Lung (tissue), 12 donors: Measurements from ENCODE around the gene PNKP. TPM values are rescaled to one million over a fixed set of nuclear protein-coding genes. Genes with fewer than 3 reads are reported as not detected.

ENCODE experiments used
- ATAC-seq: fragments of 200-7000 bp; cut with Tn5 transposase; one replicate; pipeline ENCODE4 v1.9.1; 2020; ENCODE audit warnings: moderate number of reproducible peaks; ENCODE audit not compliant: insufficient read depth, low FRiP score
- DNase-seq, 3 donors: peaks; one replicate each; pipeline ENCODE4 v3.0.0-alpha.2; 2013 to 2017
- H3K27ac ChIP-seq, 2 donors: one replicate each; pipeline ENCODE4 v1.5.1; 2013; ENCODE audit warnings: mild to moderate bottlenecking in 2 of 2, moderate library complexity in 2 of 2, control low read depth in 1 of 2, inconsistent platforms in 1 of 2, low read depth in 1 of 2, low read length in 1 of 2
- H3K27me3 ChIP-seq, 3 donors: one replicate each; pipeline ENCODE4 v1.5.1; 2013; ENCODE audit warnings: low read length in 2 of 3; ENCODE audit not compliant: control insufficient read depth in 3 of 3, insufficient read depth in 3 of 3
- H3K36me3 ChIP-seq, 4 donors: one replicate each; pipeline ENCODE4 v1.5.1; 2013; ENCODE audit warnings: low read length in 4 of 4, mild to moderate bottlenecking in 1 of 4, moderate library complexity in 1 of 4; ENCODE audit not compliant: control insufficient read depth in 4 of 4, insufficient read depth in 4 of 4
- H3K4me1 ChIP-seq, 5 donors: one replicate each; pipeline ENCODE4 v1.5.1; 2013; ENCODE audit warnings: low read length in 5 of 5, mild to moderate bottlenecking in 2 of 5, moderate library complexity in 1 of 5; ENCODE audit not compliant: control insufficient read depth in 5 of 5, insufficient read depth in 5 of 5
- H3K4me3 ChIP-seq: one replicate; pipeline ENCODE4 v1.5.1; 2013; ENCODE audit warnings: mild to moderate bottlenecking, control low read depth, moderate library complexity
- H3K9ac ChIP-seq, 2 donors: one replicate each; pipeline ENCODE4 v1.5.1; 2013; ENCODE audit warnings: low read length in 2 of 2, control low read depth in 1 of 2; ENCODE audit not compliant: insufficient read depth in 1 of 2
- H3K9me3 ChIP-seq, 4 donors: one replicate each; pipeline ENCODE4 v1.5.1; 2013; ENCODE audit warnings: low read length in 3 of 4, mild to moderate bottlenecking in 1 of 4, moderate library complexity in 1 of 4; ENCODE audit not compliant: control insufficient read depth in 4 of 4, insufficient read depth in 3 of 4
- WGBS, 2 donors: extraction: QIAGEN DNeasy Blood & Tissue Kit; methylation state at CpG; one replicate each; pipeline ENCODE4 v1.1.7; 2013; 5-methylcytosine and 5-hydroxymethylcytosine counted together
- polyA plus RNA-seq, 2 donors: library from polyadenylated mRNA; stranded (reverse); fragments of 200-250 nt; gene quantifications; one replicate each; pipeline ENCODE4 v1.2.1, GENCODE V29; 2013
- total RNA-seq, 2 donors: library from RNA; depleted of rRNA in 1 of 2; stranded (reverse); fragments of >200 nt in 1 of 2; gene quantifications; one replicate each; pipeline ENCODE4 v1.2.1, GENCODE V29; 2014 to 2021
- TF ChIP-seq, protein P1 (sequence below): IDR thresholded peaks from 2 replicates; pipeline ENCODE4 v1.5.1; 2012; ENCODE audit warnings: mild to moderate bottlenecking; ENCODE audit errors: control extremely low read depth, extremely low read depth
- donor health status: control.
- donor health status: control.
- donor health status: Bipolar disorder and iron deficiency.
- donor health status: healthy.
- donor health status: DM: yes; HTN: yes; CAD: no.

PNKP gene
- total and polyA plus RNA-seq, 4 donors: 44.7 to 120 (median 64.2) TPM

DNA sequence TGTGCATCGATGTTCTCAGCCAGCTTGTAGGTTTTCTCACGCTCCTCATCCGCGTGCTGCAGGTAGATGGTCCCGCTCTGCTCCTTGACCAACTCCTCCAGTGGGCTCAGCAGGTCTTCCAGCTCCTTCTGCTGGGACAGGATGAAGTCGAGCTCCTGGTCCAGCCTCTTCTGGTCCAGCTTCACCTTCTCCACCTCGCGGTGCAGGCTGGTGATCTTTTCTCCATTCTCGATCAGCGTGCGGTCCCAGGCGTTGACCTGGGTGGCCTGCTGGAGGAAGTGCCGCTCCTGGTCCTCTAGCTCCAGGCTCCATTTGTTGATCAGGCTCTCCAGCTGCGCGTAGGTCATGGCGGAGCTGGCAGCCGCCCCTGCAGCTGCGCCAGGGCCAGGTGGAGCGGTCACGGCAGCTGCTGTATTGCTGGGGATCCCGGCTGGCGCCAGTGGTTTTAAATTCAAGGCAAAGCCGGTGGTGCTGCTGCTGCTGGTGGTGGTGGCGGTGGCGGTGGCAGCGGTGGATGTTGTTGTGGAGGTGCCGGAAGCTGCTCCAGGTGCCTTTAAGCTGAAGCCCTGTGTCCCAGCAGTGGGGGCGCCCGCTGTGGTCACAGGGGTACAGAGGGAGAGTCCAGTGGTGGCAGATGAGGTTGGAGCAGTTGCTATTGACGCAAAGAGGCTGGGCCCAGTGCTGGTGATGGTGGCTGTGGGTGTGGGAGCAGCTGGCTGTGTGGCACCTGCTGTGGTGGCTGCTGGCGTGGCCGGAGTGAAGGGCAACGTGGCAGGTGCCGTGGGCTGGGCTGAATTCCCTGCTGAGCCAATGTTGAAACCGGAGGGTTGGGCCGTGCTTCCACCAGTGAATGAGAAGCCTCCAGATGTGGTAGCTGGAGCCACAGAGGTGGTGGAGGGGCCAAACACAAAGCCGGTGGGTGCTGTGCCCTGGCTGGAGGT lies 41.4 kb upstream of the PNKP start:
- 96 to 97% methylated on average over 37 of the region's 37 CpGs for WGBS, 2 donors
- peaks cover 7 to 41% (median 26%) of the 10 kb centered on the region in 4 donors for H3K36me3 ChIP-seq
- H3K27me3 ChIP-seq: no peaks in the 10 kb centered on the region
- peaks cover 0 to 3% (median 0%) of the 10 kb centered on the region in 5 donors for H3K4me1 ChIP-seq
- H3K4me3 ChIP-seq: no peak overlapping the region
- no peak for DNase-seq
- H3K9me3 ChIP-seq: no peaks in the 10 kb centered on the region
- TF ChIP-seq, protein P1, sequence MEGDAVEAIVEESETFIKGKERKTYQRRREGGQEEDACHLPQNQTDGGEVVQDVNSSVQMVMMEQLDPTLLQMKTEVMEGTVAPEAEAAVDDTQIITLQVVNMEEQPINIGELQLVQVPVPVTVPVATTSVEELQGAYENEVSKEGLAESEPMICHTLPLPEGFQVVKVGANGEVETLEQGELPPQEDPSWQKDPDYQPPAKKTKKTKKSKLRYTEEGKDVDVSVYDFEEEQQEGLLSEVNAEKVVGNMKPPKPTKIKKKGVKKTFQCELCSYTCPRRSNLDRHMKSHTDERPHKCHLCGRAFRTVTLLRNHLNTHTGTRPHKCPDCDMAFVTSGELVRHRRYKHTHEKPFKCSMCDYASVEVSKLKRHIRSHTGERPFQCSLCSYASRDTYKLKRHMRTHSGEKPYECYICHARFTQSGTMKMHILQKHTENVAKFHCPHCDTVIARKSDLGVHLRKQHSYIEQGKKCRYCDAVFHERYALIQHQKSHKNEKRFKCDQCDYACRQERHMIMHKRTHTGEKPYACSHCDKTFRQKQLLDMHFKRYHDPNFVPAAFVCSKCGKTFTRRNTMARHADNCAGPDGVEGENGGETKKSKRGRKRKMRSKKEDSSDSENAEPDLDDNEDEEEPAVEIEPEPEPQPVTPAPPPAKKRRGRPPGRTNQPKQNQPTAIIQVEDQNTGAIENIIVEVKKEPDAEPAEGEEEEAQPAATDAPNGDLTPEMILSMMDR: no peak
- H3K9ac ChIP-seq: no peak overlapping the region
- no peak for ATAC-seq
- no peak overlapping the region for H3K27ac ChIP-seq

DNA sequence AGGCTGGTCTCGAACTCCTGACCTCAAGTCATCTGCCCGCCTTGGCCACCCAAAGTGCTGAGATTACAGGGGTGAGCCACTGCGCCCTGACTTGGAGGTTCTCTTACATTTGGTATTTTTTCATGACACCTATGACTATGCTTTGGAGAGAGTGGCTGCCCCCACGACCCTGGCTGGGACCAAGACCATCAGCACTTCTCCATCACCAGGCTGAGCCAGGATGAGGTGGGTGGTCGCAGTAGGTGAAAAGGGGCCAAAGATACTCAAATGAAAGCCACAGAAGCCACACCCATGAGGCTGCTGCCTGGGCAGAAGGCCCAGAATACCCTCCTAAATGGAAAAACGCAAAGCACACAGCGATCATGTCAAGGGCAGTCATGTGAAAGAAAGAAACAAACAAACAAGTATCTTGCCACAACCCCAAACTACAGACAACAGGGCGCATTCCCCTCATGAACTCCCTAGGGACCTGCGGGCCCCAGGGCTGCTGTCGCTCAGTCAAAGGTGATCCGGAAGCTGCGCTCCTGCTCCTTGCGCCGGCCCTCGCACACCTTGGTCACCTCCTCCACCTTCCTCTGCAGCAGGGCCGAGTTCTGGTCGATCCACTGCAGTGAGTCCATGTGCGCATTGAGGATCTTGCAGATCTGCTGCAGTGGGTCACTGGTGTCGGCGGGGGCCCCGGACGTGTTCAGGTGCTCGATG lies 40.5 kb upstream of the PNKP start:
- WGBS, 2 donors: 95% methylated on average over 23 of the region's 23 CpGs
- H3K36me3 ChIP-seq: peaks cover 7 to 37% (median 26%) of the 10 kb centered on the region in 4 donors
- no peak overlapping the region for H3K4me3 ChIP-seq
- no peak overlapping the region for H3K27ac ChIP-seq
- no peak overlapping the region for H3K9ac ChIP-seq
- H3K4me1 ChIP-seq: peaks cover 0 to 3% (median 0%) of the 10 kb centered on the region in 5 donors
- TF ChIP-seq, protein P1: no peak
- H3K9me3 ChIP-seq: no peaks in the 10 kb centered on the region
- DNase-seq (no peak), ATAC-seq (no peak)
- no peaks in the 10 kb centered on the region for H3K27me3 ChIP-seq

DNA sequence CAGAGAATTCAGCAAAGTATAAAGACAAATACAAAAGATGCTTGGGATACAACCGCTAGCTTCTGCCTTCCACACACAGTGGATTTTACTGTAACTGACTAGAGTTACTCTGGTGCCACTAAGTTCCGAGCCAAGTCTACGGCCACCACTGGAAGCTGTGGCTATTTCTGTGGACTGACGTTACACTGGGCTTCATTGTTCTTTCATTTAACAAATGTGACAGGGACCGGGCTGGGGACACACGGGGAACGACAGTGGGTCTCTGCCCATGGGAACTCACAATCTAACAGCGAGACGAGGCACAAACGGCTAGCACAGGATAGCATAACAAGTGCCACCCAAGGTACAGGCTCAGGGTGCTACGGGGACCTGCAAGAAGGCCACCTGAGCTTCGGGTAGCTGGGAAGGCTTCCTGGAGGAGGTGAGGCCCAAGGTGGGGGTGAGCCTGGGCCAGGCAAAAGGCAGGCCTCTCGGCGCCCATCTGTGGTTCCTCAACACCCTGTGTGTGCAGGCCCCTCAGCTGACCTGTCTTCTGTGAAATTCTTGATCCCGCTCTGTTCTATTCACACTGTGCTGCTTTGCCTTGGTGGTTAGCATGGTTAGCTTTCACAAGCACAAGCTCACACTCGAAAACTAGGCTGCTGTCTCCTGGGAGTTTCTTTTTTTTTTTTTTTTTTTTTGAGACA lies 39.6 kb upstream of the PNKP start:
- no peak overlapping the region for H3K4me3 ChIP-seq
- H3K27ac ChIP-seq: no peak overlapping the region
- TF ChIP-seq, protein P1: no peak
- H3K9me3 ChIP-seq: no peaks in the 10 kb centered on the region
- ATAC-seq: no peak
- H3K27me3 ChIP-seq: no peaks in the 10 kb centered on the region
- WGBS, 2 donors: 89 to 96% methylated on average over 16 of the region's 16 CpGs
- H3K4me1 ChIP-seq: no peaks in the 10 kb centered on the region
- DNase-seq: no peak
- H3K9ac ChIP-seq: no peak overlapping the region
- peaks cover 7 to 34% (median 24%) of the 10 kb centered on the region in 4 donors for H3K36me3 ChIP-seq
